HG02885 (cell line): ENCODE data around the gene NACC1.

Experiments
- ATAC-seq: cut with Tn5 transposase; IDR thresholded peaks from one replicate; pipeline ENCODE4 v1.9.1; 2021; ENCODE audit warnings: mild to moderate bottlenecking; ENCODE audit not compliant: unreplicated experiment, poor library complexity

NACC1 gene

DNA sequence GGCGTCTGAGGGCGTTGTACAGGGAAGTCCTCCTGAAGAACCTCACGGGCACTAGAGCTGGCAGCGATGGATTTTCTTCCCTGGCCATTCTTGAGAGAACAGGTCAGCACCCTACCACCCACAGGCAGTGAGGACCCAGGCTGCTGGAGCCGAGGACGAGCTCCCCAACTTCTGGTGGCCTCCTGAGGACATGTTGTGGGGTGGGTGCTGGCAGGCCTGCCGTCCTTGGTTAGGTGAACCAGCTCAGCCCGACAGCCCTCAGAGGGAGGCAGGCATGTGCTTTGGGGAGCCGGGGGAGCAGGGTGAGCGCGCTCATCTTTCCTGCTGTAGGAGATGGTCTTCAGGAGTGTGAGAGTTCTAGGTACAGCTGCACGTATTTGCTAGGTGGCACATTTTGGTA, 30.8 kb upstream of the NACC1 start:
- no peak for ATAC-seq

GRCh38 chr19:13087795-13088537, 30.1 kb upstream of the NACC1 start:
- no peak for ATAC-seq

DNA sequence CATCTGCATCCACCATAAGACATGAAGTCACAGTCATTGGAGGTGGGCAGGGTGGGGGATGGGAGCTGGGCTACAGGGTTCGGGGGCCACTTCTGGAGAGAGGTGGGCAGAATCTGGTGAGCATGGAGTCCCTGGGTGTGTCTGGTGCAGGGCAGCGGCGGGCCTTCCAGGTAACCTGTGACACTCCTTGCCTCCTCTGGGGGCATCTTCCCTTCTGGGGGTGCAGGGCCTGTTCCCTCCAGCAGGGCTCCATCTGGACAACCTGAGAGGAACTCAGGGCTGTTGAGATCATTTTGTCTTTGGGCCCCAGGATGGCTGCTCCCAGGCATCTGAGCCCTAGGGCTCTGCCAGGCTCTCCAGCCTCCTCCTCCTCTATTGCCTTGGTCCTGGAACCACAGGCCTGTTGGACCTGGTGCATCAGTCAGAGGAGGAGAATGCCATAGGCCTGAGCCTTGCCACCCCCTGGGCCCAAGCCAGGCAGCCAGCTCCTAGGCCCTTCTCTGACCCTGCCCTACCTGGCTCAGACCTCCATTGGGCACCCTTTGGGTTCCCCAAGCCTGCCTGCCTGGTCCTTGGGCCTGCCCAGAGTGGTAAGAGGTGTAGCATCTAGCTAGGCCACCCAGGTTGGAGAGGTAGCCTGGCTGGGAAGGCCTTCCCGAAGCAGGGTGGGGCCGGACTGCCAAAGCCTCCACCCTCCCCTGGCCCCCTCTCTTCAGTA, 28.8 kb upstream of the NACC1 start:
- no peak for ATAC-seq

DNA sequence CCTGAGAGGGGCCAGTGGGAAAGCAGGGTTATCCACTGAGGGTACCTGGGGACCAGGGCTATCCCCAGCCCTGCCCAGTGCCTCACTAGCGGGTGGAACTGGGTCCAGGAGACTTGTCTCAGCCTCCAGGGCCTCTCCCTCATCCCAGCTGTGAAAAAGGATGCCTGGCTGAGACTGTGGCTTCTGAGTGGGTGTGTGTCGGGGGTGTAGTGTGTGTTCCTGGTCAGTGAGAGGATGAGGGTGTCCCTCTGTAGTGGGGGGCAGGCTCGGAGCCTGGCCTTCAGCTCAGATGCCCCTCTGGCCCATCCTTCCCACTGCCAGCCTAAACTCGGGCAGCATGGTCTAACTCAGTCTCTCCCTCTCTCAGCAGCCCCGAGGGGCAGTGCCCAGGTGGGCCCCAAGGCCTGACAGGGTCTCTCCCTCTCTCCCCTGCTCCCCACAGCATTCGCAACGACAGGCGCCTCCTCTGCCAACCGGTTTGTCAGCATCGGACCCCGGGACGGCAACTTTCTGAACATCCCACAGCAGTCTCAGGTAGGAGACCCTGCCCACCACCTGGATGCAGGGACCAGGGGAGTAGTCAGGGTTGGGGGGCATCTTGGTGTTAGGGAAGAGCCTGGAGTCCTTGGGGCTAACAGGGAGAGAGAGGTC, 28.1 kb upstream of the NACC1 start:
- ATAC-seq, result no peak

DNA sequence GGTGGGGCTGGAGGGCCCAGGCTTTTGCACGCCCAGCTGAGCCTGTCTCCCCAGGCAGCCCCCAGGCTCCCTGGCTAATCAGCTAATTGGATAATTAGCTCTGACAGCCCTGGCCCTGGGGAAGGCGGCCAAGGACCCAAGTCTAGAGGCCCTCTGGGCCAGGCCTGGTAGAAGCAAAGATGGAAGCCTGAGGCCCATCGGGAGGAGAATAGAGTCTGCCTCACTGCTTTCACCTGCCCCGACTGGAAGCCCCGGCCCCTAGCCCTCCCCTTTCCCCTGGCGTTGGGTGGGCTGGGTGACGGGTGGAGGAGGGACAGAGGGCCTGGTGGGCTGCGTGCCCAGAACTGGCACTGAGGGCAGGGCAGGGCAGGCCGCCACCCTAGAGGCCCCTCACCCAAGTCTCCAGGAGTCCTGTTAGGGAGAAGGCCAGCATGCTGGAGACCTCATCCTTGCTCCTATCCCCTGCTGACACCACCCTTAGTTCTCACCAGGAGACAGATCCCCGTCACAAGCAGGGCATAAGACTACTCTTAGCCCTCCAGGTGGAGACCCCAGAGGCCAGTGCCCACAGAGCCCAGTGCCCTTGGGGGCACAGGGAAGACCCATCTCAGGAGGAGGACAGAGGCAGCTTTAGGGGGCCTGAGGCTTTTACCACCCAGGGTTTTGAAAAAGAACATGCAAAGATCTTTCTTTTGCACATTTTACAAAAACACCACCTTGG, 27.4 kb upstream of the NACC1 start:
- no peak for ATAC-seq

DNA sequence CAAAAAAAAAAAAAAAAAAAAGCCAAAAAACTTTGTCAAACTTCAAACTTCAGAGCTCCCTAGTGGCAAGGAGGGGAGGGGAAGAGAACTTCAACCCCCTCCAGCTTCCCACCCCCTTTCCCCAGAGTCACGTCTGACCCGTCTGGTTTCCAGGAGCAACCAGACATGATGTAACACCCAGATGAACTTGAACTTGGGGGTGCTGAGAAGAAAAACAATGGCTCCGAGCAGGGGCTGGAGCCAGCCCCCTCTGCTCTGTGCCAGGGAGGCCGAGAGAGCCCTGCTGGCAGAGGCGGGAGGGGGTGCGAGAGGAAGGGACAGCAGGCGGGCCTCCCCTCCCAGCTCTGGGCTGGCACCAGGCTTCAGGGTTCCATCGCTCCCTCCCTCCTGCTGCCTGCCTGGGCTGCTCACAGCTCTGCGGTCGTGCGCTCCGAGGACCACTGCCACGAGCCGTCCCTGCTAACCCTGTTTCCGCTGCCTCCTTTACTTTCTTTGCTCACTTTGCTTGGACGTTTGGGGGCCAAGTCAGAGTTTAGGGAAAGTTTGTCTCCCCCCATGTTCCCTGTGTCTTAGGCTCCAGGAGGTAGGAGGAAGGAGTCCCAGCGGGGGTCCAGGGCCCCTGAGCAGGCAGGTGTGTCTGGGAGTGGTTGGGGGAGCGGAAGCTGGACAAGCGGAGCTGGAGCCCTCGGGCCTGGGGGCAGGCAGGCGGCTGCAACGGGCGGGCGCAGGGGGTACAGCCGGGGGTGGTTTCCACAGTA, 26.5 kb upstream of the NACC1 start:
- no peak for ATAC-seq

GRCh38 chr19:13092158-13092543, 25.9 kb upstream of the NACC1 start:
- ATAC-seq, result no peak

- ATAC-seq, result no peak
Measured at GRCh38 chr19:13092606-13093235, 25.3 kb upstream of the NACC1 start.

DNA sequence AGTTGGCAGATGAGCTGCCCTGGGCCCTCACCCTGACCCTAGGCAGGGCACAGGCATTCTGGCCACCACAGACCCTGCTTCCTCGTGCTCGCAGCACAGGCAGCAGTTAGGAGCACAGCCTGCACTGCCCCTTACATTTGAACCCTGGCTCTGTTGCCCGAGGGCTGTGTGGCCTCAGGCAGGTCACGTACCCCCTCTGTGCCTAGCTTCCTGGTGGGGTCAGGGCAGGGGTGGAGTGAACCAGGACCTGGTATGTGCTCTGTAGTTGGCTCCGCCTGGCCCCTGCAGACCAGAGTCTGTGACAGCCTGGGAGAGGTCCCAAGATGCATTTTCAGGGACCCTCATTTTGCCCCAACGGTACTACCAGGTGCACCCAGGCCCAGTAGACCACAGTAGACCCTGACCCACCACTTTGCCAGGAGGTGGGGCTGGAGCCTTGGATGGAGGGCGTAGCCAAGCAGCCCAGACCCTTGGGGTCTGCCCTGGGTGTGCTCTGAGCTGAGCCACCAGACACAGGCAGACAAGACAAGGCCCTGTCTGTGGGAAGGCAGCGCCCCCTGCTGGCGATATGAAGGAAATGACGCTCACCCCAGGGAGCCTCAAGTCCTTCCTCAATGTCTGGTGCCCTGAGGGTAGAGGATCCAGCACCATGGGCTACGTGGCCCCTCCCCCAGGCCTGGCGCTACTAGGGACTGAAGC, 24.5 kb upstream of the NACC1 start:
- ATAC-seq, result no peak

DNA sequence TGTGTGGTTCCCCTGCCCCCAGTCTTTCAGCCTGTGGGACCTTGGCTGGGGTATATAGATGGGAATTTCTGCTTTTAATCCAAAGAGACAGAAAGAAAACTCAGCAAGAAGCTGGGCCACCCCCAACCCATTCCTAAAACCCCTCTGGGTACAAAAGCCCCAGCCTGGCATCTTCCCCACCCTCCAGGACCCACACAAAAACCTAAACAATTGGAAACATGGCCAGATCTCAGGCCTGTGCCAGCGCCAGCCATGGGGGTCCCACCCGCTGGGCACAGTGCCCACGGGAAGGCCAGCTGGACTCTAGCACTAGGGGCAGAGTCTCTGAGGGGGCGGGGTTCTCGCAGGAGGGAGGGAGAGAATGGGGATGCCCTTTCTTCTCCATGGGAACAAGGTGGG, 24.0 kb upstream of the NACC1 start:
- no peak for ATAC-seq

- no peak for ATAC-seq
Measured at GRCh38 chr19:13094771-13095392, 23.2 kb upstream of the NACC1 start.

- ATAC-seq, result no peak
Measured at GRCh38 chr19:13095393-13095784, 22.7 kb upstream of the NACC1 start.

GRCh38 chr19:13095934-13096927, 21.8 kb upstream of the NACC1 start:
- no peak for ATAC-seq

GRCh38 chr19:13097033-13097462, 21.0 kb upstream of the NACC1 start:
- no peak for ATAC-seq

- no peak for ATAC-seq
Measured at GRCh38 chr19:13097463-13098258, 20.4 kb upstream of the NACC1 start.

- ATAC-seq, result no peak
Measured at GRCh38 chr19:13098277-13099072, 19.6 kb upstream of the NACC1 start.
